ENCODE results near the gene MT1E.
"Not testable (repeated sequence)": the region's sequence is repeated elsewhere in the genome, so short reads cannot be mapped to it uniquely, and the experiment has no call there.

Gene MT1E

DNA sequence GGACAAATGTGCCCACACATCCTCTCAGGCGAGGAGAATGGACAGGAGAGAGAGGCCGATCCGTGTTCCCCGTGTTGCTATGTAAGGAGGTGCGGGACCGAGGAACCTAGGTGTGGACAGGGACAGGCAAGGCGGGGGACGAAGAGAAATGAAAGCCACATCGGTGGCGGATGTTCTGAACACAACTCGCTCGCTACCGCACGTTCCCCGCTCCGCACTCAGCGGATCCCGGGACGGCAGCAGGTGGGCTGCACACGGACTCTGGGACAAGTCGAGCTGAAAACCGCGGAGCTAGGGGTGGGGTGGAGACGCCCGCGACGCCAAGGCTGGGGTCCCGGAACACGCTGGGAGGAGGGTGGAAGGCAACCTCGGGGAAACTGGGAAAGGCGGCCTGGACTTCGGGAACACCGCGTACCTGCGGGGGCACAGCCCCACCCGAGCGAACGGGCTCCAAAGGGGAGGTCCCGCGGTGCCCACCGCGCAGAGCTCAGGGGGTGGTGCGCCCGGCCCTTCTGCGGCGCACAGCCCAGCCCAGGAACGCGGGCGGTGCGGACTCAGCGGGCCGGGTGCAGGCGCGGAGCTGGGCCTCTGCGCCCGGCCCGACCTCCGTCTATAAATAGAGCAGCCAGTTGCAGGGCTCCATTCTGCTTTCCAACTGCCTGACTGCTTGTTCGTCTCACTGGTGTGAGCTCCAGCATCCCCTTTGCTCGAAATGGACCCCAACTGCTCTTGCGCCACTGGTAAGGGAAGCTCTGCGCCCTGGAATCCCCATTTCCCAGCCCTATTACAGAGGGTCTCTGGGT is at the start of gene MT1E:
TSS of gene MT1E (plus strand) at position 642 of the 803 bp plus-strand sequence. CDS start at position 713, 71 bp downstream.
- peak; percentile 34 for DNase-seq

GRCh38 chr16:56576585-56577299 is 48.8 kb upstream of the MT1E start:
- DNase-seq = no peak

GRCh38 chr16:56577300-56577625 is 48.3 kb upstream of the MT1E start:
- DNase-seq = no peak

DNA sequence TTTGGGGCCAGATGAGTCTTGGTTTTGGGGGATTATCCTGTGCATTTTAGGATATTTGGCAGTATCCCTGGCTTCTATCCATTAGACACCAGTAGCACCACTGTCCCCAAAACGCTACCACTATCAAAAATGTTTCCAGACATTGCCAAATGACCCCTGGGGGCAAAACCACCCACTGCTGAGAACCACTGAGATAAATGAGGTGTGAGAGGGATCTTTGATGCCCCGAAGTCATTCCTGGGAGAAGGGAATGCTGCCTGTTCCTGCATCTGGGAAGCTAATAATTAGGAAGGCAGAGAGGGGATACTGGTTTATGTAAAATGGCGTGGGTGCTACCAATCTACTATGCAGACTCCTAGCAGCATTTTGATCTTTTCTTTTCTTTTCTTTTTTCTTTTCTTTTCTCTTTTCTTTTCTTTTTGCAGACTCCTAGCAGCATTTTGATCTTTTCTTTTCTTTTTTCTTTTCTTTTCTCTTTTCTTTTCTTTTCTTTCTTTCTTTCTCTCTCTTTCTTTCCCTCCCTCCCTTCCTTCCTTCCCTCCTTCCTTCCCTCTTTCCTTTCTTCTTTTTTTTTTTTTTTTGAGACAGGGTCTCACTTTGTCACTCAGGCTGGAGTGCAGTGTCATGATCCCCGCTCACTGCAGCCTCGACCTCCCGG is 45.1 kb upstream of the MT1E start:
- no peak for DNase-seq

- not testable (repeated sequence) for DNase-seq
Observed at GRCh38 chr16:56582911-56583310, 42.7 kb upstream of the MT1E start.

DNA sequence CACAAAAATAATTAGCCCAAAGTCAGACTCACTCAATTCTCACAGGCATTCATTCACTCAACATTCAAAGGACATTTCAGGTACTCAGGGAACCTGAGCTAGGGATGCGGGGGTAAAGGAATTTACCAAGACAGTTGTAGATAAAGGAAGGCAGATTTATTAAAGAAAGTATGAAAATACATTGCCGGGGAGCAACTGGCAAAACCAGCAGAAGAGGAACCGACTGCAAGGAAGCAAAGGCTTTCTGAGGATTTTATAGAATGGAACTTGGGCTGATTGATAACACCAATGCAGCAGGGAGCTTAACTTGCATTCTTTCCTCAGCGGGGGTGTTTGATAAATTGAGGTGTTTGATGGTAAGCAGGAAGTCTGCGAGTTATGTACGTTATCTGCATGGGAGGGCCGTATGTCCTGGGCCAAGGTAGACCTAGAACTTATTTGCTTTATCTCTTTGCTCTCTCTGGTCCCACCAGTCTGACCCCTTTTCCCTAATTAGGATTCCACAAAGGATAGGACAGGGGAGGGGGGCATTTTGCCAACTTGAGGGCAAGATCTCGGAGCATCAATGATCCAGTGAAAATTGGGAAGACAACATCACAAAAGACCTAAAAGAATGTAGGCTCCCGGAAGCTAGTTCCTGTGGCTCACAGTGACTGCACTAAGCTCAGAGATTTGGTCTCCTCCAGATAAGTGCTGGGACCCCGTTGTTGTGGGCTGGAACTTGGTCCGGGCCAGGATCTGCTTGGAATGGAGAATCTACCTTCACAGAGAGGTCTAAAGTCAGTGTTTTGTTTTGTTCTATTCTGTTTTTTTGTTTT is 42.0 kb upstream of the MT1E start:
- DNase-seq = no peak

- DNase-seq = no peak
Observed at GRCh38 chr16:56584276-56584675, 41.3 kb upstream of the MT1E start.

- no peak for DNase-seq
Observed at GRCh38 chr16:56588781-56589140, 36.8 kb upstream of the MT1E start.

DNA sequence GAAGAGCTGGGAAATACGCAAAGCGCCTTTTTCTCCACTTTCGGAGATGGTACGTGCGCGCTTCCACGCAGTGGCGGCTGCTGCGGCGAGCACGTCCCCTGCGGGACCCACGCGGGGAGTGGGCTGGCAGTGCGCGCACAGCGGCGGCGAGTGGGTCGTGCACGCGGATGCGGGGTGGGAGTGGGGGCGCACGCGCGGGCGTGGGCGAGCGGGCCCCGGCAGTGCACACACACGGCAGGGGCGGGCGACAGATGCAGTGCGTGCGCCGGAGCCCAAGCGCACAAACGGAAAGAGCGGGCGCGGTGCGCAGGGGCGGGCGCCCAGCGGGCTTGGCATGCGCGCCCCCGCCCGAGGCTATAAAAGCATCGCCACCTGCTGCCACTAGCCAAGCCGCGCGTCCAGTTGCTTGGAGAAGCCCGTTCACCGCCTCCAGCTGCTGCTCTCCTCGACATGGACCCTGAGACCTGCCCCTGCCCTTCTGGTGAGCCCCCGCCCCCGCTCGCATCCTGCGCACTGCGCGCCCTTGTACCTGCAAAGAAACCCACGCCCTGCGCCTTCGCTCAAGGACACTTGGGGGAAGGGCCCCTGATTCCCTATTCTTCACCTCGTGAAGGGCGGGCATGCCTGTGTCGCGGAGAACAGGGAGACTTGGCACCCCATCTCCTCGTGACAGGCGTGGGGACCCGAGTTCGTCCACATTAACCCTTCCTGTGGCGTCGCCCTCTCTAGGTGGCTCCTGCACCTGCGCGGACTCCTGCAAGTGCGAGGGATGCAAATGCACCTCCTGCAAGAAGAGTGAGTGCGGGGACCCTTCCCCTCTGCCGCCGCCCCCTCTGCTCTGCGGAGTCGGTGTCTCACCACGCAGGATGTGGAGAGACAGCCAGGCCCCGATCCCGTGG is 36.2 kb upstream of the MT1E start, which contains the start of gene MT3:
TSS of gene MT3 (plus strand) at position 388 of the 899 bp plus-strand sequence. CDS start at position 451, 63 bp downstream.
- DNase-seq = peak; percentile 39

GRCh38 chr16:56591377-56592060 is 34.1 kb upstream of the MT1E start:
- no peak for DNase-seq

GRCh38 chr16:56593573-56594291 is 31.8 kb upstream of the MT1E start:
- no peak for DNase-seq

GRCh38 chr16:56594292-56594619 is 31.3 kb upstream of the MT1E start:
- DNase-seq = no peak

DNA sequence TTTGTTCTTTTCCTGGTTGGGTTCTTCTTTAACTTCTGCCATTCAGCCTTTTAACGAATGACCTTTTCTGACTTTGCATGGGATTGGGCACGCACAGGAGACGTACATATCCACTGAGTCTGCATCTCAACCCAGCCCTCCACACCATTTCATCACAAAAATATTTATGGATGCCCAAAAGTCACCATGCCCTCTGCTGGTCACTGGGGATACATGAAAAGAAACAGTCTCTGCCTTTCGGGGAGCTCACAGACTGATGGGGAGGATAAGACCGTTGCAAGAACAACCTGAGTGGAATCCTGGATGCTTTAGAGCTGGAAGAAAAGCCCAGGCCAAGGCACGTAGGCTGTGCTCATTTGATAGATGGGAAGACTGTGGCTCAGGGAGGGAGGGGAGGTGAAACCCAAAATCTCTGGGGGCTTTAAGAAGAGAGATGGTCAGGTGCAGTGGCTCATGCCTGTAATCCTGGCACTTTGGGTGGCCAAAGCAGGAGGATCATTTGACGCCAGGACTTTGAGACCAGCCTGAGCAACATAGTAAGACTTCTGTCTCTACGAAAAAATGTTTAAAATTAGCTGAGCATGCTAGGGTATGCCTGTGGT is 25.1 kb upstream of the MT1E start:
- peak; percentile 16 for DNase-seq

- DNase-seq = no peak
Observed at GRCh38 chr16:56601325-56601724, 24.3 kb upstream of the MT1E start.

DNA sequence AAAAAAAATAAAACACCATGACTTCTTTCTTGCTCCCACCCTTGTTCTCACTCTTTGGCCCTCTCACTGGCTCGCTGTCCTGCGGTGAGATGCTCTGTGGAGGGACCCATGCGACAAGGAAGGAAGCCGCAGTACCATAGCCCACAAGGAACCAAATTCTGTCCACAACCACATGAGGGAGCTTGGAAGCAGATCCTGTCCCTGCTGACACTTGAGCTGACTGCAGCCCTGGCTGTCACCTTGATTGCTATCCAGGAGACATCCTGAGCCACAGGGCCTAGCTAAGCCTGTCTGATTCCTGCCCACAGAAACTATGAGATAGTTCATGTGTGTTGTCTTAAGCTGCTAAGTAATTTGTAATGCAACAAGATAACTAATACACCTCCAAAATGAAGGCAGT is 22.0 kb upstream of the MT1E start:
- DNase-seq = peak; percentile 9

DNA sequence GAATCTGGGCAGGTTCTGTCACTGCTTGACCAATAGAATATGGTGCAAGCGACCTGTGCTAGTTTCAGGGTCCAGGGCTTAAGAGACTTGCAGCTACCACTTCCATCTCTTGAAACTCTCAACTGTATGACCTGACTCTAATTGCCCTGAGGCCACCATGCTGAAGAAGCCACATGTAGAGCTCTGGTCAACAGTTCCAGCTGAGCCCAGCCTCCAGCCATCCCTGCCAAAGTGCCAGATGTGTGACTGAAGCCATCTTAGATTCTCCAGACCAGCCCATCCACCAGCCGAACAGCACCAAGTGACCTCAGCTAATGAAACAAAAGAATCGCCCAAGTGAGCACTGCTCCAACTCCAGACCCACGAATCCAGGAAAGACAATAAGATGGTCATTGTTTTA is 20.6 kb upstream of the MT1E start:
- DNase-seq = no peak

GRCh38 chr16:56605475-56605874 is 20.1 kb upstream of the MT1E start:
- DNase-seq = no peak

DNA sequence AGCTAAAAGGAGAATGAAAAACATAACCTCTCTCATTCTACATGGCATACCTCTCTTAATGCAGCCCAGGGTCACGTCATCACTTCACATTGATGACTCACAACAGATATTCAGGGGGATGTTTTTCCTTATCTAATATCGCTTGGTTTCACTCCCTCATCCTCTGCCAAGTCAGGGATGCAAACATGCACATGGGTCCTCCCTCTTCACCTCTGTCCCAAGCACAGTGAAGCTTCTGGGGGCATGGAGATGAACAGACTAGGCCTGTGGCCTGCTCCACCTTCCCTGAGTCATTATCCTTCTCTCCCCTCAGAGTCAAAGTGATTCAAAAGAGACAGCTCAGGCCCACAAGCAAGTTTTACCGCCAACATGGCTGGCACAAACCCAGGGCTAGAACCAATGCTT is 19.5 kb upstream of the MT1E start:
- no peak for DNase-seq

DNA sequence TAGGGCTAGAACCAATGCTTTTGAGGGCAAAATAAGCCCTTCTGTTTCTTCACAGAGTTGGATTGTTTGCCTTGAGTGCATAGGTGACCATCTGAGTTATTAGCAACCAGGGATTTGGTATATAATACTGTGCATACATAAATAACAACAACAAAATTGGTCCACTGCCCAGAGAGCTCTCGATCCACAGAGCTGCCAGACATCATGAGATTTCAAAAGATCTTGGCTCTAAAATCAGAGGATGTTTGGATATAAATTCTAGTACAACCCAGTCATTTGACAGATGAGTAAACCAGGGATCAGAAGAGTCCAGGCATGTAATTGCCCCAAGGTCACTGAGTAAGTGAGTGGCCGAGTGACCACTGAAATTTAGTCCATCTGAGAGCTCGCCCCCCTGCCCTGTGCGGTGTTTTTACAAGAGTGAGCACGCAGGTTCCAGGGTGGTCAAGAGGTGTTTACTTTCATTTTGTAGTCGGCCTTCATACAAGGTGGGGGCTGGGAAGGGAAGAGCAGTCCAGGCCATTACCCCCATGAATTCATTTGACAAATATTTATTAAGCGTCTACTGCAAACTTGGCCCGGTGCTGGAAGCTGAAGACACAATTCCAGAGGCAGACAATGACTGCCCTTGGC is 19.0 kb upstream of the MT1E start:
- DNase-seq = no peak

DNA sequence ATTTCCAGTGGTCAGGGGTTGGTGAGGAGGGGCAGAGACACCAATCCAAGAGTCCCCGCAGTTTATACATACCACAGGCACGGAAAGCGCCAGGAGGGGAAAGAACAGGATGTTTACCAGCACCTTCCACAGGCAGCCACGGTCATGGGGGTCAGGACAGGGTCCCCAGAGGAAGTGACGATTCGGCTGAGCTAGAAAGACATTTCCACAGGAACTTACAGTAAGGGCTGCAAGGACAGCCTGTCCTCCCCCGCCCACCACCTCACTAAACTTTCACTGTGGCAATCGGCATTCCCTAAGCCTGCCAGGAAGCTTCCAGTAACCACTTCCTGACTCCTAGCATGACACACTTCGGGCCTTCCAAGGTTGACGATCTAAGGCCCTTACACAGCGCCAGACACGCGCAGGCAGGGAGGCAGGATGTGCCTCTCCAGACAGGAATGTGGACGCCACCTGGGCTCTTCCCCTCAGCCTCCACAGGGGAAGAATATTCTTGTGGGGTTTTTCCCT is 18.4 kb upstream of the MT1E start:
- no peak for DNase-seq

Measured in NCI-H2227 treated with DMSO at 0.1 percent for 48 hours (cell line).